ENCODE measurements around the gene MRGPRF. TPM values are rescaled to one million over a fixed set of nuclear protein-coding genes. Genes with fewer than 3 reads are reported as not detected.

The MRGPRF gene
- polyA plus RNA-seq, 1 of the 3 experiments (the other 2 are of a cell fraction) = 0.18 TPM

GRCh38 chr11:69059429-69059828 is 46.4 kb upstream of the MRGPRF start:
- CTCF ChIA-PET = no interaction called here
- Histone ChIP-seq H3K4me3 (ENCODE audit: low read depth in 2 of 2, low read length in 1 of 2) (no peak overlapping the region), H3K27me3 (ENCODE audit: insufficient read depth) (no peaks in the 10 kb centered on the region), H3K36me3 (replicated peaks in 1 of 2; ENCODE audit: control insufficient read depth in 1 of 2, insufficient read depth in 2 of 2, low read length in 1 of 2) (peaks cover 0 to 16% of the 10 kb centered on the region in 2 experiments), H3K79me2 (ENCODE audit: insufficient read depth) (no peaks in the 10 kb centered on the region), H3F3A (replicated peaks; ENCODE audit: insufficient read depth) (no peaks in the 10 kb centered on the region), H2AFZ (ENCODE audit: low read depth) (no peak overlapping the region), H3K9me3 (no peaks in the 10 kb centered on the region), H3K4me2 (no peak overlapping the region), H3K4me1 (ENCODE audit: control insufficient read depth in 1 of 2, insufficient read depth in 2 of 2, low read depth in 1 of 2, low read length in 1 of 2) (no peaks in the 10 kb centered on the region; a peak in 1 of 4 replicates), H3K9ac (no peak overlapping the region), H4K20me1 (ENCODE audit: insufficient read depth) (0 out of 2 replicates have a peak, but pooled peaks cover 2% of the 10 kb centered on the region), H3K27ac (ENCODE audit: low read depth in 2 of 2, low read length in 1 of 2) (no peak overlapping the region), H3K9me2 (no peaks in the 10 kb centered on the region)
- WGBS (ENCODE audit: low lambda C conversion rate) = 100% methylated on average over 1 of the region's 7 CpGs
- TF ChIP-seq REST (IDR thresholded peaks at IDR 0.05; ENCODE audit: low read depth, low read length) (no peak), RAD21 (IDR thresholded peaks at IDR 0.05; ENCODE audit: low read length) (no peak), CHD2 (IDR thresholded peaks at IDR 0.05; ENCODE audit: low read length, partially characterized antibody) (no peak), ZBTB33 (IDR thresholded peaks at IDR 0.05; ENCODE audit: borderline replicate concordance, low read depth) (no peak), GABPA (IDR thresholded peaks at IDR 0.05; ENCODE audit: low read depth) (no peak), FOXJ3 (CRISPR knock-in tag; IDR thresholded peaks at IDR 0.05) (no peak), NFIC (IDR thresholded peaks at IDR 0.05; ENCODE audit: borderline replicate concordance) (no peak), TAF1 (IDR thresholded peaks at IDR 0.05; ENCODE audit: borderline replicate concordance, low read depth, low read length) (no peak), RCOR1 (IDR thresholded peaks at IDR 0.05; ENCODE audit: low read length) (no peak), MAX (IDR thresholded peaks at IDR 0.05; ENCODE audit: low read depth) (no peak), YY1 (IDR thresholded peaks at IDR 0.05; ENCODE audit: low read depth) (no peak)
- POLR2A ChIA-PET = no interaction called here
- DNase-seq = no peak

Data from SK-N-SH (cell line).